ENCODE results near the gene APPL2. TPM values are rescaled to one million over a fixed set of nuclear protein-coding genes. Genes with fewer than 3 reads are reported as not detected.
"Not testable (repeated sequence)": the region's sequence is repeated elsewhere in the genome, so short reads cannot be mapped to it uniquely, and the experiment has no call there.

The APPL2 gene
- total and polyA plus RNA-seq, 7 donors, result 15.3 to 116 (median 46.5) TPM

DNA sequence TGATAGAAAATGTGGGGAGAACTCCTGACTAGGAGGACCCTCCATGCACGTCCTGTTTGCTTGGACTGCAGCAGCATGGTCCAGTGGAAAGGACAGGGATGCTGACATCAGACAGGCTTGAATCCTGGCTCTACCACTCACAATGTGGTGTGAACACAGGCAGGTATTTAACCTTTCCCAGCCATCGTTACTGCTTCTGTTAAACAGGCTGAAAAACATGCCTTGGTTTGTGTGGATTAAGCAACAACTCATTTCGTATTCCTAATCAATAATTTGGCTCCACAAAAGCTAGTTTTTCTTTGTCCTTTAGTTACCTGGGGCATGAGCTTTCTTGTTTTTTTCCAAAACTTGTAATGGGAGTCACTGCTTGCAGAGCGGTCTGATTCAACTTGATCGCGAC, 41.0 kb downstream of the APPL2 start:
- no peak for DNase-seq
- no peaks in the 10 kb centered on the region for H3K27me3 ChIP-seq
- no peak overlapping the region for H3K4me3 ChIP-seq
- no peak for TF ChIP-seq POLR2A (IDR thresholded peaks at IDR 0.05)
- peaks cover 34 to 90% (median 38%) of the 10 kb centered on the region in 4 donors for H3K36me3 ChIP-seq
- WGBS, 2 donors, result 94 to 95% methylated on average over 6 of the region's 6 CpGs
- no peaks in the 10 kb centered on the region for H3K9me3 ChIP-seq
- intact Hi-C loops (cut with DNase I), result no loop called here
- H3K4me1 ChIP-seq, result no peaks in the 10 kb centered on the region
- H3K27ac ChIP-seq, result no peak overlapping the region

DNA sequence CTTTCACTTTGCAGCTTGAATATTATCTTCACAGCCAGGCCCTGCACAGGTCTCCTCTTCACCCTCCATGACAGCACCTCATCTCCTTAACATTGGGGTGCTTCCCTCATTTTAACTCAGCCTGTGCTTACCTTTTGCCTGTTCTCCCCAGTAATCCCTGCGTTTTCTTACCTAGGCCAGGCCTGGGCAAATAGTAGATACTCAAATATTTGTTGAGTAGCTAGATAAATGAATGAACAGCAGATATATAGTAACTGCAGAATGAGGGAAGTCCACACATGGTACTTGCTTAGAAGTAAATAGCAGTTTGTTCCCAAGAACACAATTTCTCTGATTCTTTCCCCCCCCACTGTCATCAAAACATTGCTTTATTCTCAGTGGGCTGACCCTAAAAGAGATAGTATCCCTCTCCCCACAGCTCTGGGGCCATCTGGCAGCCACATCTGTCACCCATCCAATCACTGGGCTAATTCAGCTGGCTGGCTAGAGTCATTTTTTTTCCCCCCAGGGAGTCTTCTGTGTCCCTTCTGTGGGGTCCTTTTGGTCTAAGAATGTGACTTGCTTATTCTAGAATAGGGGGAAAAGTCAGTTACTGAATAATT, 43.2 kb downstream of the APPL2 start:
- 62 to 83% methylated on average over 1 of the region's 1 CpG for WGBS, 2 donors
- no peak for DNase-seq
- H3K4me1 ChIP-seq, result no peaks in the 10 kb centered on the region
- no peak overlapping the region for H3K4me3 ChIP-seq
- no peak for TF ChIP-seq CTCF (IDR thresholded peaks at IDR 0.05)
- TF ChIP-seq POLR2A (IDR thresholded peaks at IDR 0.05), result no peak
- no peak for TF ChIP-seq POLR2AphosphoS5 (IDR thresholded peaks at IDR 0.05)
- no peak for TF ChIP-seq EP300 (IDR thresholded peaks at IDR 0.05)
- H3K9me3 ChIP-seq, result no peaks in the 10 kb centered on the region
- H3K27me3 ChIP-seq, result no peaks in the 10 kb centered on the region
- intact Hi-C loops (cut with DNase I), result no loop called here
- peaks cover 36 to 93% (median 46%) of the 10 kb centered on the region in 4 donors for H3K36me3 ChIP-seq
- no peak overlapping the region for H3K27ac ChIP-seq

- no peaks in the 10 kb centered on the region for H3K27me3 ChIP-seq
- no peak for DNase-seq
- 90 to 95% methylated on average over 6 of the region's 6 CpGs for WGBS, 2 donors
- TF ChIP-seq POLR2A (IDR thresholded peaks at IDR 0.05) (no peak), EP300 (IDR thresholded peaks at IDR 0.05) (no peak), CTCF (IDR thresholded peaks at IDR 0.05) (no peak), POLR2AphosphoS5 (IDR thresholded peaks at IDR 0.05) (no peak)
- intact Hi-C loops (cut with DNase I), result no loop called here
- no peaks in the 10 kb centered on the region for H3K4me1 ChIP-seq
- H3K4me3 ChIP-seq, result no peak overlapping the region
- H3K9me3 ChIP-seq, result no peaks in the 10 kb centered on the region
- no peak overlapping the region for H3K27ac ChIP-seq
- H3K36me3 ChIP-seq, result peaks cover 34 to 97% (median 44%) of the 10 kb centered on the region in 4 donors
Measured at GRCh38 chr12:105190530-105190929, 45.4 kb downstream of the APPL2 start.

DNA sequence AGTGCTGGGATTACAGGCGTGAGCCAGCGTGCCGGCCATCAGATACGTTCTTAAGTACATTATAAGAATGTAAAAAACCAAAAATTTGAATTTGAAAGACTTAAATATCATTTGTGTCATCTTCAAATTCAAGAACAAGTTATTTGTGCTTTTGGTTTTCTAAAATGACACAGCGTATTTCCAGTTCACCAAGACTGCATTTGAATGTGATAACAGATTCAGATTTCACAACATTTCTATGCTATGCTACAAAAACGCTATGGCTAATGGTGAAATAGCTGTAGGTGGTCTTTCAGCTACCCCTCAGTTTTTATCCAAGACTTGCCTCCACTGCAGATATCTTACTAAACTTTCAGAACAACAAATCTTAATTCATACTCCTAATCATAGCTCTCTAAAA, 46.7 kb downstream of the APPL2 start:
- intact Hi-C loops (cut with DNase I), result no loop called here
- Histone ChIP-seq H3K27ac (no peak overlapping the region), H3K9me3 (no peaks in the 10 kb centered on the region), H3K36me3 (peaks cover 36 to 97% (median 45%) of the 10 kb centered on the region in 4 donors), H3K27me3 (no peaks in the 10 kb centered on the region), H3K4me1 (no peaks in the 10 kb centered on the region), H3K4me3 (no peak overlapping the region)
- no peak for TF ChIP-seq CTCF (IDR thresholded peaks at IDR 0.05)
- no peak for TF ChIP-seq POLR2AphosphoS5 (IDR thresholded peaks at IDR 0.05)
- no peak for TF ChIP-seq POLR2A (IDR thresholded peaks at IDR 0.05)
- TF ChIP-seq EP300 (IDR thresholded peaks at IDR 0.05), result no peak
- 80% methylated on average over 6 of the region's 6 CpGs for WGBS, 2 donors
- no peak for DNase-seq

GRCh38 chr12:105183976-105184375, 52.0 kb downstream of the APPL2 start:
- H3K4me1 ChIP-seq; DNase-seq; H3K27me3 ChIP-seq; intact Hi-C loops (cut with DNase I); H3K27ac ChIP-seq; H3K4me3 ChIP-seq; H3K9me3 ChIP-seq: not testable (repeated sequence)
- peaks cover 18 to 49% (median 25%) of the 10 kb centered on the region in 4 donors for H3K36me3 ChIP-seq
- WGBS, 2 donors, result 97 to 98% methylated on average over 5 of the region's 5 CpGs

- H3K4me1 ChIP-seq; intact Hi-C loops (cut with DNase I); H3K27me3 ChIP-seq; H3K9me3 ChIP-seq; H3K4me3 ChIP-seq; H3K27ac ChIP-seq; DNase-seq: not testable (repeated sequence)
- H3K36me3 ChIP-seq, result peaks cover 18 to 43% (median 23%) of the 10 kb centered on the region in 4 donors
- WGBS, 2 donors, result 85 to 97% methylated on average over 4 of the region's 4 CpGs
Measured at GRCh38 chr12:105183406-105183805, 52.6 kb downstream of the APPL2 start.

GRCh38 chr12:105179114-105179513, 56.9 kb downstream of the APPL2 start:
- H3K36me3 ChIP-seq, result peaks cover 1 to 37% (median 14%) of the 10 kb centered on the region in 4 donors
- intact Hi-C loops (cut with DNase I); H3K4me1 ChIP-seq; H3K9me3 ChIP-seq; H3K4me3 ChIP-seq; DNase-seq; H3K27ac ChIP-seq; H3K27me3 ChIP-seq: not testable (repeated sequence)
- WGBS, 2 donors, result 100% methylated on average over 1 of the region's 1 CpG

Data from sigmoid colon (tissue), 7 donors.